ENCODE data around the gene PKD1L1.

PKD1L1 gene

GRCh38 chr7:47897831-47898230 lies 50.4 kb downstream of the PKD1L1 start:
- DNase-seq (ENCODE audit: low spot score), result no peak

- no peak for DNase-seq (ENCODE audit: low spot score)
Observed at GRCh38 chr7:47896809-47897423, 51.4 kb downstream of the PKD1L1 start.

GRCh38 chr7:47895026-47895425 lies 53.2 kb downstream of the PKD1L1 start:
- DNase-seq (ENCODE audit: low spot score), result no peak

- DNase-seq (ENCODE audit: low spot score), result no peak
Observed at GRCh38 chr7:47893721-47894365, 54.4 kb downstream of the PKD1L1 start.

- DNase-seq (ENCODE audit: low spot score), result no peak
Observed at GRCh38 chr7:47893238-47893637, 55.0 kb downstream of the PKD1L1 start.

- no peak for DNase-seq (ENCODE audit: low spot score)
Observed at GRCh38 chr7:47890606-47891005, 57.7 kb downstream of the PKD1L1 start.

- no peak for DNase-seq (ENCODE audit: low spot score)
Observed at GRCh38 chr7:47890125-47890524, 58.1 kb downstream of the PKD1L1 start.

GRCh38 chr7:47889723-47890122 lies 58.5 kb downstream of the PKD1L1 start:
- no peak for DNase-seq (ENCODE audit: low spot score)

- DNase-seq (ENCODE audit: low spot score), result no peak
Observed at GRCh38 chr7:47888371-47889265, 59.6 kb downstream of the PKD1L1 start.

- no peak for DNase-seq (ENCODE audit: low spot score)
Observed at GRCh38 chr7:47887016-47887640, 61.1 kb downstream of the PKD1L1 start.

- DNase-seq (ENCODE audit: low spot score), result no peak
Observed at GRCh38 chr7:47885987-47886811, 62.1 kb downstream of the PKD1L1 start.

- DNase-seq (ENCODE audit: low spot score), result peak; percentile 39
Observed at GRCh38 chr7:47885309-47885986, 62.8 kb downstream of the PKD1L1 start.

- no peak for DNase-seq (ENCODE audit: low spot score)
Observed at GRCh38 chr7:47884675-47885074, 63.6 kb downstream of the PKD1L1 start.

- no peak for DNase-seq (ENCODE audit: low spot score)
Observed at GRCh38 chr7:47882635-47883034, 65.6 kb downstream of the PKD1L1 start.

- DNase-seq (ENCODE audit: low spot score), result no peak
Observed at GRCh38 chr7:47881256-47881655, 67.0 kb downstream of the PKD1L1 start.

GRCh38 chr7:47878662-47879061 lies 69.6 kb downstream of the PKD1L1 start:
- no peak for DNase-seq (ENCODE audit: low spot score)

- DNase-seq (ENCODE audit: low spot score), result no peak
Observed at GRCh38 chr7:47877336-47877735, 70.9 kb downstream of the PKD1L1 start.

GRCh38 chr7:47875998-47876744 lies 72.1 kb downstream of the PKD1L1 start:
- DNase-seq (ENCODE audit: low spot score), result no peak

- DNase-seq (ENCODE audit: low spot score), result no peak
Observed at GRCh38 chr7:47875406-47875805, 72.9 kb downstream of the PKD1L1 start.

- peak; percentile 36 for DNase-seq (ENCODE audit: low spot score)
Observed at GRCh38 chr7:47873762-47874161, 74.5 kb downstream of the PKD1L1 start.

Measured in GM03348 (cell line).